ENCODE data around the gene AUTS2.

- TF ChIP-seq POLR2AphosphoS5 (IDR thresholded peaks at IDR 0.05; ENCODE audit: low read depth, low read length) (no peak), POLR2A (IDR thresholded peaks at IDR 0.05; ENCODE audit: low read depth, low read length) (no peak)
Measured at GRCh38 chr7:69928621-69929020, 330.3 kb downstream of the AUTS2 start.
